HG03521 (cell line): ENCODE results near the gene RNF217.
"Not testable (repeated sequence)": the region's sequence is repeated elsewhere in the genome, so short reads cannot be mapped to it uniquely, and the experiment has no call there.

ENCODE experiments used
- ATAC-seq: cut with Tn5 transposase; IDR thresholded peaks from one replicate; pipeline ENCODE4 v1.9.1; 2021; ENCODE audit warnings: mild to moderate bottlenecking, moderate library complexity; ENCODE audit not compliant: unreplicated experiment

RNF217 gene

GRCh38 chr6:124962639-124963415 is 590 bp downstream of the RNF217 start:
- no peak for ATAC-seq

GRCh38 chr6:124963416-124963785 is 1.2 kb downstream of the RNF217 start:
- no peak for ATAC-seq

- no peak for ATAC-seq
These were observed 1.9 kb downstream of the RNF217 start for GRCh38 chr6:124963831-124964763.

GRCh38 chr6:124964764-124965105 is 2.5 kb downstream of the RNF217 start:
- ATAC-seq, result no peak

- ATAC-seq, result not testable (repeated sequence)
These were observed 3.2 kb downstream of the RNF217 start for GRCh38 chr6:124965424-124965850.

GRCh38 chr6:124967444-124967843 is 5.2 kb downstream of the RNF217 start:
- ATAC-seq, result no peak

GRCh38 chr6:124968401-124968800 is 6.2 kb downstream of the RNF217 start:
- no peak for ATAC-seq

GRCh38 chr6:124970243-124970642 is 8.0 kb downstream of the RNF217 start:
- ATAC-seq, result no peak

GRCh38 chr6:124970763-124971162 is 8.5 kb downstream of the RNF217 start:
- no peak for ATAC-seq

- no peak for ATAC-seq
These were observed 11.5 kb downstream of the RNF217 start for GRCh38 chr6:124973780-124974179.

GRCh38 chr6:124974771-124975377 is 12.6 kb downstream of the RNF217 start:
- ATAC-seq, result no peak

- no peak for ATAC-seq
These were observed 15.1 kb downstream of the RNF217 start for GRCh38 chr6:124977067-124977908.

- ATAC-seq, result no peak
These were observed 16.4 kb downstream of the RNF217 start for GRCh38 chr6:124978451-124979293.

GRCh38 chr6:124979294-124979678 is 17.0 kb downstream of the RNF217 start:
- ATAC-seq, result no peak

GRCh38 chr6:124982669-124983068 is 20.4 kb downstream of the RNF217 start:
- ATAC-seq, result no peak

- ATAC-seq, result no peak
These were observed 21.3 kb downstream of the RNF217 start for GRCh38 chr6:124983383-124984083.

GRCh38 chr6:124984668-124985338 is 22.6 kb downstream of the RNF217 start:
- no peak for ATAC-seq

GRCh38 chr6:124986164-124986563 is 23.9 kb downstream of the RNF217 start:
- no peak for ATAC-seq

GRCh38 chr6:124987291-124987690 is 25.1 kb downstream of the RNF217 start:
- no peak for ATAC-seq
